Liver (tissue), 3 donors: ENCODE results near the gene ARHGDIB.

Experiments used
- EGR1 ChIP-seq, 2 donors: IDR thresholded peaks; 2 replicates each; pipeline ENCODE4 v1.6.1; 2016 to 2018; ENCODE audit warnings: antibody characterized with exemption in 2 of 2, low read depth in 2 of 2
- FOXA1 ChIP-seq: IDR thresholded peaks from 2 replicates; pipeline ENCODE4 v1.6.1; 2016; ENCODE audit warnings: antibody characterized with exemption
- HNF4A ChIP-seq, 2 donors: conservative IDR thresholded peaks; 2 replicates each; pipeline ENCODE4 v1.6.1; 2016; ENCODE audit warnings: antibody characterized with exemption in 2 of 2, mild to moderate bottlenecking in 2 of 2
- JUND ChIP-seq, 2 donors: IDR thresholded peaks; 2 replicates each; pipeline ENCODE4 v1.6.1; 2016; ENCODE audit warnings: antibody characterized with exemption in 2 of 2
- RAD21 ChIP-seq, 2 donors: IDR thresholded peaks; 2 replicates each; pipeline ENCODE4 v1.6.1; 2016; ENCODE audit warnings: antibody characterized with exemption in 2 of 2, mild to moderate bottlenecking in 2 of 2
- RXRA ChIP-seq, 2 donors: IDR thresholded peaks; 2 replicates each; pipeline ENCODE4 v1.6.1; 2017 to 2018; ENCODE audit warnings: antibody characterized with exemption in 2 of 2, mild to moderate bottlenecking in 1 of 2
- SP1 ChIP-seq: IDR thresholded peaks from 2 replicates; pipeline ENCODE4 v1.6.1; 2018; ENCODE audit warnings: antibody characterized with exemption, mild to moderate bottlenecking
- YY1 ChIP-seq: IDR thresholded peaks from 2 replicates; pipeline ENCODE4 v1.6.1; 2016; ENCODE audit warnings: antibody characterized with exemption, mild to moderate bottlenecking
- TF ChIP-seq, protein P1 (sequence below): fragments of 150-350 bp; IDR thresholded peaks from 2 replicates; pipeline ENCODE4 v1.5.1; 2017; ENCODE audit warnings: improper control_type of control experiment, low read depth, low read length; ENCODE audit not compliant: missing input control
- TF ChIP-seq, protein P2 (sequence below): IDR thresholded peaks from 2 replicates; pipeline ENCODE4 v1.6.1; 2016; ENCODE audit warnings: antibody characterized with exemption, mild to moderate bottlenecking
- TF ChIP-seq, protein P3 (sequence below): IDR thresholded peaks from 2 replicates; pipeline ENCODE4 v1.6.1; 2016; ENCODE audit warnings: antibody characterized with exemption
- TF ChIP-seq, protein P4 (sequence below): IDR thresholded peaks from 2 replicates; pipeline ENCODE4 v1.6.1; 2016; ENCODE audit warnings: antibody characterized with exemption
- TF ChIP-seq, protein P5 (sequence below): IDR thresholded peaks from 2 replicates; pipeline ENCODE4 v1.6.1; 2016; ENCODE audit warnings: antibody characterized with exemption
- donor health status: healthy.
- donor health status: healthy.

DNA sequence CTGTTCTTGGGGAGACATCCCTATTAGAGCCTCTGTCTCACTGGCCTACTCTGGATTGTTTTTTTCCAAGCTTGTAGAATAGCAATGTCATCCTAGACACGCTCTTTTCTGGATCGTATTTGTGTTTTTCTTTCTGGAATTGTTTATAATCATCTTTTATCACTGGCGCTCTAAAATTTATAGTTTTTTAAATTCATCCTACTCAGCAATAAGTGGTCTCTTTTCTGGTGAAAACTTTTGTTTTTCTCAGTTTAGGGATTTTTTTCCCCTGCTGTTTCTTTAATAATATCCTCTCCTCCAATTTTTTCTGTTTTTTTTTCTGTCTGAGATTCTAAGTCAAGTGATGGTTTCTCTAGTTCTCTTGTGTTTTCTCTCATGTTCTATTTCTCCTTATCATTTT, 36.6 kb upstream of the ARHGDIB start:
- TF ChIP-seq, protein P1, sequence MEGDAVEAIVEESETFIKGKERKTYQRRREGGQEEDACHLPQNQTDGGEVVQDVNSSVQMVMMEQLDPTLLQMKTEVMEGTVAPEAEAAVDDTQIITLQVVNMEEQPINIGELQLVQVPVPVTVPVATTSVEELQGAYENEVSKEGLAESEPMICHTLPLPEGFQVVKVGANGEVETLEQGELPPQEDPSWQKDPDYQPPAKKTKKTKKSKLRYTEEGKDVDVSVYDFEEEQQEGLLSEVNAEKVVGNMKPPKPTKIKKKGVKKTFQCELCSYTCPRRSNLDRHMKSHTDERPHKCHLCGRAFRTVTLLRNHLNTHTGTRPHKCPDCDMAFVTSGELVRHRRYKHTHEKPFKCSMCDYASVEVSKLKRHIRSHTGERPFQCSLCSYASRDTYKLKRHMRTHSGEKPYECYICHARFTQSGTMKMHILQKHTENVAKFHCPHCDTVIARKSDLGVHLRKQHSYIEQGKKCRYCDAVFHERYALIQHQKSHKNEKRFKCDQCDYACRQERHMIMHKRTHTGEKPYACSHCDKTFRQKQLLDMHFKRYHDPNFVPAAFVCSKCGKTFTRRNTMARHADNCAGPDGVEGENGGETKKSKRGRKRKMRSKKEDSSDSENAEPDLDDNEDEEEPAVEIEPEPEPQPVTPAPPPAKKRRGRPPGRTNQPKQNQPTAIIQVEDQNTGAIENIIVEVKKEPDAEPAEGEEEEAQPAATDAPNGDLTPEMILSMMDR, result no peak
- TF ChIP-seq, protein P2, sequence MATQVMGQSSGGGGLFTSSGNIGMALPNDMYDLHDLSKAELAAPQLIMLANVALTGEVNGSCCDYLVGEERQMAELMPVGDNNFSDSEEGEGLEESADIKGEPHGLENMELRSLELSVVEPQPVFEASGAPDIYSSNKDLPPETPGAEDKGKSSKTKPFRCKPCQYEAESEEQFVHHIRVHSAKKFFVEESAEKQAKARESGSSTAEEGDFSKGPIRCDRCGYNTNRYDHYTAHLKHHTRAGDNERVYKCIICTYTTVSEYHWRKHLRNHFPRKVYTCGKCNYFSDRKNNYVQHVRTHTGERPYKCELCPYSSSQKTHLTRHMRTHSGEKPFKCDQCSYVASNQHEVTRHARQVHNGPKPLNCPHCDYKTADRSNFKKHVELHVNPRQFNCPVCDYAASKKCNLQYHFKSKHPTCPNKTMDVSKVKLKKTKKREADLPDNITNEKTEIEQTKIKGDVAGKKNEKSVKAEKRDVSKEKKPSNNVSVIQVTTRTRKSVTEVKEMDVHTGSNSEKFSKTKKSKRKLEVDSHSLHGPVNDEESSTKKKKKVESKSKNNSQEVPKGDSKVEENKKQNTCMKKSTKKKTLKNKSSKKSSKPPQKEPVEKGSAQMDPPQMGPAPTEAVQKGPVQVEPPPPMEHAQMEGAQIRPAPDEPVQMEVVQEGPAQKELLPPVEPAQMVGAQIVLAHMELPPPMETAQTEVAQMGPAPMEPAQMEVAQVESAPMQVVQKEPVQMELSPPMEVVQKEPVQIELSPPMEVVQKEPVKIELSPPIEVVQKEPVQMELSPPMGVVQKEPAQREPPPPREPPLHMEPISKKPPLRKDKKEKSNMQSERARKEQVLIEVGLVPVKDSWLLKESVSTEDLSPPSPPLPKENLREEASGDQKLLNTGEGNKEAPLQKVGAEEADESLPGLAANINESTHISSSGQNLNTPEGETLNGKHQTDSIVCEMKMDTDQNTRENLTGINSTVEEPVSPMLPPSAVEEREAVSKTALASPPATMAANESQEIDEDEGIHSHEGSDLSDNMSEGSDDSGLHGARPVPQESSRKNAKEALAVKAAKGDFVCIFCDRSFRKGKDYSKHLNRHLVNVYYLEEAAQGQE, result no peak
- TF ChIP-seq HNF4A (conservative IDR thresholded peaks at IDR 0.05) (no peak), RAD21 (IDR thresholded peaks at IDR 0.05) (no peak), JUND (IDR thresholded peaks at IDR 0.05) (no peak), YY1 (no peak), SP1 (no peak), RXRA (IDR thresholded peaks at IDR 0.05) (no peak), EGR1 (IDR thresholded peaks at IDR 0.05; ENCODE audit: low read depth in 2 of 2) (no peak), FOXA1 (no peak)
- TF ChIP-seq, protein P3, sequence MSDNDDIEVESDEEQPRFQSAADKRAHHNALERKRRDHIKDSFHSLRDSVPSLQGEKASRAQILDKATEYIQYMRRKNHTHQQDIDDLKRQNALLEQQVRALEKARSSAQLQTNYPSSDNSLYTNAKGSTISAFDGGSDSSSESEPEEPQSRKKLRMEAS, result no peak
- TF ChIP-seq, protein P4, sequence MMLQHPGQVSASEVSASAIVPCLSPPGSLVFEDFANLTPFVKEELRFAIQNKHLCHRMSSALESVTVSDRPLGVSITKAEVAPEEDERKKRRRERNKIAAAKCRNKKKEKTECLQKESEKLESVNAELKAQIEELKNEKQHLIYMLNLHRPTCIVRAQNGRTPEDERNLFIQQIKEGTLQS, result no peak
- TF ChIP-seq, protein P5, sequence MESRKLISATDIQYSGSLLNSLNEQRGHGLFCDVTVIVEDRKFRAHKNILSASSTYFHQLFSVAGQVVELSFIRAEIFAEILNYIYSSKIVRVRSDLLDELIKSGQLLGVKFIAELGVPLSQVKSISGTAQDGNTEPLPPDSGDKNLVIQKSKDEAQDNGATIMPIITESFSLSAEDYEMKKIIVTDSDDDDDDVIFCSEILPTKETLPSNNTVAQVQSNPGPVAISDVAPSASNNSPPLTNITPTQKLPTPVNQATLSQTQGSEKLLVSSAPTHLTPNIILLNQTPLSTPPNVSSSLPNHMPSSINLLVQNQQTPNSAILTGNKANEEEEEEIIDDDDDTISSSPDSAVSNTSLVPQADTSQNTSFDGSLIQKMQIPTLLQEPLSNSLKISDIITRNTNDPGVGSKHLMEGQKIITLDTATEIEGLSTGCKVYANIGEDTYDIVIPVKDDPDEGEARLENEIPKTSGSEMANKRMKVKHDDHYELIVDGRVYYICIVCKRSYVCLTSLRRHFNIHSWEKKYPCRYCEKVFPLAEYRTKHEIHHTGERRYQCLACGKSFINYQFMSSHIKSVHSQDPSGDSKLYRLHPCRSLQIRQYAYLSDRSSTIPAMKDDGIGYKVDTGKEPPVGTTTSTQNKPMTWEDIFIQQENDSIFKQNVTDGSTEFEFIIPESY, result no peak
